Midbrain (tissue), 1 donor: ENCODE data around the gene RAB32.
"Not testable (repeated sequence)": the region's sequence is repeated elsewhere in the genome, so short reads cannot be mapped to it uniquely, and the experiment has no call there.

Source experiments
- DNase-seq: peaks from one replicate; lab custom pipeline; 2025; lab: John Stamatoyannopoulos, UW

Gene RAB32

DNA sequence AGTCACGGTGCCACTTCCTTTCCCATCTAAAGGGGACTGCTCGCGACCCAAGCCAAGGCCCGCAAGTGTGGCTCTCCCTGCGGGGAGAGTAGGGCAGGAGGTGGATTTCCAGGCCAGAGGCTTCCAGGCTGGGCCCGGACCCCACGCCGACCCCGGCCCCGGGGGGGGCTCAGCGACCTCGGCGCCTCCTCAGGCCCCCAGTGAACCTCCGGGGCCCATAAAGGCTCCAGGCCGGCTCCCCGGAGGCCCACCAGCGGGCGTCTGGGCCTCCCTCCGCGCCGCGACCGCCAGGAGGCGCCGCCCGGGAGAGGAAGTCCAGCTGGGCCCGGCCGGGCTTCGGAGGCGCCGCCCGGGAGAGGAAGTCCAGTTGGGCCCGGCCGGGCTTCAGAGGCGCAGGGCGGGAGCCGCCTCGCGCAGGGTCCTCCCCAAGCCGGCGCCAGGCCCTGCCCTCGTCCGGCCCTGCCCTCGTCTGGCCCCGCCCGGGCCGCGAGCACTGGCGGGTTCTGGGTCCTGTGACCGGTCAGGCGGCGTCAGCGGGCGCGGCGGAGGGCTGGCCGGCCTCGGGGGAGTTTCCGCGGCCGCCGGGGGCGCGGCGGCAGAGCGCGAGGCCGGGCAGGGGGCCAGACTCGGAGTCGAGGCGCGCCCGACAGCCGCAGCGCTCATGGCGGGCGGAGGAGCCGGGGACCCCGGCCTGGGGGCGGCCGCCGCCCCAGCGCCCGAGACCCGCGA, at the start of gene RAB32:
RAB32 (plus strand) TSS at position 623 of the 729 bp plus-strand sequence; CDS start at position 662, 39 bp downstream.
- DNase-seq, result peak; percentile 89

DNA sequence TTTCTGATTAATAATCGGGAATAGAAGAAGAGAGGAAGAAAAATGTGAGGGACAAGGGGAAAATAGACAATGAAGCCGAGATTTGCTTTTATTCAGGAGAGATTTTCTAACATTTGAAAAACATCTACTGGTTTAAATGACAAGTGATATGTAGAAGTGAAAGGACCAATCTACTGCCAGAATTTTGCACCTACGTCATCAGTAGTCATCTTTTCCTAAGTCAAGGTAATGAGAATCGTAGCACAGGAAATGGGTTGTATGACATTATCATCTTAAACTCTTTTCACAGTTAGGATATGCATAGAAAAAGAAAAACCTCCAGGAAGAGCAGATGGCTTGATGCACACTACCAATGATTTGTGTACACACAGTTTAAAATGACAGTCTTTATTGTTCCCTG, 45.3 kb upstream of the RAB32 start:
- no peak for DNase-seq

DNA sequence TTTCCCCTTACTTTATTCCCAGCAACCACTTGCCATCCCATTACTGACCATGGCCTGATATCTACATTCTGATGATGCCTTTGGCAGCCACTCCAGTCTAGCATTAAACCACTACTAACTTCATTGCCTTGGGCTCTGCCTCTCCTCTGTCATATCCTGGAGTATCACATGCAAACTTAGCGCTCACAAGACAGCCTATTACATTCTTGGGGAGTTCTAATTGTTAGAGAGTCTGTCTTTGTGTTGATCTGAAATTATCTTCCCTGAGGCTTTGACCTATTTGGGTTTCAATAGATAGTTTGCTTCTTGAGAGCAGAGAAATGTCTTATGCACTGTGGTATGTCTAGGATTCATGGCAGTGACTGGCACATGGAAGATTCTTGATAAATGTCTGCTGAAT, 40.5 kb upstream of the RAB32 start:
- DNase-seq, result no peak

GRCh38 chr6:146515212-146515611, 28.4 kb upstream of the RAB32 start:
- DNase-seq, result no peak

- peak; percentile 29 for DNase-seq
Measured at GRCh38 chr6:146526192-146526591, 17.4 kb upstream of the RAB32 start.

DNA sequence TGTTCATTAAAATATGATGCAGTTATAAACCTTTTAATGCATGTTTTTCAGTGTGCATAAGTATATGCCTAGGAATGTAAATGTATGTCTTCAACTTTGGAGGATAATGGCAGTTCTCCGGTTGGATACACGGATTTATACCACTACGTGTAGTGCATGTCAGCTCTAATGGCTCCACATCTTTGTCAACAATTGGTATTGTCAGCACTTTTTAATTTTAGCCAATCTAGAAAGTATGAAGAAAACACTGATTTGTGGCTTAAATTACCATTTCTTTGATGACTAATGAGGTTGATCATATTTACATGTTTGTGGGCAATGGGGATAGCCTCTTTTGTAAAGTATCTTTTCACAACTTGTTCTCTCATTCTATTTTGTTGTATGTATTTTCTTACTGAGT, 10.9 kb upstream of the RAB32 start:
- DNase-seq, result no peak

DNA sequence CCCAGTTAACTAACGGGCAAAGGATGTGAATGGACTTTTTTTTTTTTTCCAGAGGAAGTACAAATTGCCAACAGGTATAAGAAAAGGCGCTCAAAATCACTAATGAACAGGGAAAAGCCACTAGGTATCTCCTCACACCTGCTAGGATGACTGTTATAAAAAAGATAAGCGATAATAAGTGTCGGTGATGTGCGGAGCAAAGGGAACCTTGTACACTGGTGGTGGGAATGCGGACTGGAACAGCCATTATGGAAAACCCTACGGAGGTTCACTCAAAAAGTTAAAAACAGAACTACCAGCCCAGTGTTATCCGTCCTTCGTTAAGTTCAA, 787 bp upstream of the RAB32 start:
- DNase-seq, result no peak

GRCh38 chr6:146543940-146544615, 445 bp downstream of the RAB32 start:
- peak; percentile 48 for DNase-seq

DNA sequence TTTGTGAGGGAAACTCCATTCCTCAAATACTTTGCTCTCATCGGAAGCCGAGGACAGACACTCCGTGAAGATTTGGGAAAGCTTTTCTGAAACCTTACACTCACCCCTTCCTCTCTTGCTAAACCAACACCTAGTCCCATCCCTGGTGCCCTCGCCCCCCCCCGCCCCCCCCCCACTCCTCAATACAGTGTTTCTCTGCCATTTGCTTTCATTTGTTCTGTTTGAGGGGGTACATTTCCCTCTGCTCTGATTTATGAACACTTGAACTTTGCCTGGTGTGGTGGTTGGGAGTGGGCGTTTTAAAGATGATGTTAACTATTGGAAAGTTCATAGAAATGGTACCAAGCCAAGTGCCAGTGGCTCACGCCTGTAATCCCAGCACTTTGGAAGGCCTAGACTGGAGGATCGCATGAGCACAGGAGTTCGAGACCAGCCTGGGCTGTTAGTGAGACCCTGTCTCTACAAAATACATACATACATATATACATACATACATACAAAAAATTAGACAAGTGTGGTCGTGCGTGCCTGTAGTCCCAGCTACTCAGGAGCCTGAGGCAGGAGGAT, 1.1 kb downstream of the RAB32 start:
- DNase-seq, result no peak

GRCh38 chr6:146545581-146545980, 1.9 kb downstream of the RAB32 start:
- no peak for DNase-seq

- no peak for DNase-seq
Measured at GRCh38 chr6:146546443-146547043, 2.9 kb downstream of the RAB32 start.

DNA sequence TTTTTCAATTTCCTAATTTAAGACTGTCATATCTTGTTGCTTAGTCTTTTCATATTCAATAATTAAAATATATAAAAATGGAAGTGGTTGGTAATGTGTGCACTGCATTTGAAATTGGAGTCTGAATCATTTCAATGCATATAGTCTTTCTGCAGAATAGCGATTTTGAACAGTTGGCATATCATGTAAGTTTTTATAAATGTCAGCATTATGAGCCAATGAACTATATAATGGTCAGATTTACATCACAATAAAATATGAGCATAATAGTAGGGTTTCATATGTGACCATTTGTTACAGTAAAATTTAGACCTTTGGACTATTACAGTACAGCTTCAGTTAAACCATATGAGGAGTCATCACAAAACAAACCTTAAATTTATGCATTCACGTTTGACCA, 4.3 kb downstream of the RAB32 start:
- no peak for DNase-seq

GRCh38 chr6:146548898-146549374, 5.3 kb downstream of the RAB32 start:
- no peak for DNase-seq

DNA sequence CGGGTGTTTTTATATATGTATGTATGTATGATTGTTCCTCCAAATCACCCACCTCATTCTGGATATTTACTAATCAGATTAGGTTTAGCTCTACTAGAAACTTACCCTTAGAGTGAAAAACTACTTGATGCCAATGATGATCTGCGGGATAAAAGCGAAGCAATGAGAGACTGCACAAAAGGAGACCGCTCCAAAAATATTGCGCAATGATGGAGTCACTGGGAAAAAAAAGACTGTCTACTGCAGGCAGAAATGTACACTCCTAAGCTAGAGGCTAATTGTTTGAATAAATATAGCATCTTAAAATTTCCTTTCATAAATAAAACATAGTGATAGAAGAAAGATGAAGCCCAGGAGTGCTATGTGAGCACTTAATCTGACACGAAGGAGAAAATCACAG, 7.3 kb downstream of the RAB32 start:
- DNase-seq, result no peak

DNA sequence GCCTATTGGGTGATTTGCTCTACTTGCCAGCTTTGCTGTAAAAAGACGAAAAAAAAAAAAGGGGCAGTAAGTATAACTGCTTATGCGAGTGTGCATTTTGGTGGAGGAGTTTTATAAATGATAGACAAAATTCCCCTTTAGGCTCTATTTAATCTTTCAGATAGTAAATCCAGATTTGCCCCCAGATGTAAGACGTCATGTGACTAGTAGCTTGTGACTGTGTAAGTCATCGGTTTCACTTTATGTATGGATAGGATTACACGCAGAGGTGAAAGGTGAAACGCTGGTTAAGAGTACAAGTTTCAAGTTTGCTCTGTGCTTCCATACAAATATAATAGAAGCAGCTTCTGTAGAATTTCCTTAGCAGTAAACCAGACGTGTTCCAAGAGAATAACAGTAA, 7.9 kb downstream of the RAB32 start:
- DNase-seq, result no peak

GRCh38 chr6:146553377-146554135, 9.9 kb downstream of the RAB32 start:
- DNase-seq, result no peak

DNA sequence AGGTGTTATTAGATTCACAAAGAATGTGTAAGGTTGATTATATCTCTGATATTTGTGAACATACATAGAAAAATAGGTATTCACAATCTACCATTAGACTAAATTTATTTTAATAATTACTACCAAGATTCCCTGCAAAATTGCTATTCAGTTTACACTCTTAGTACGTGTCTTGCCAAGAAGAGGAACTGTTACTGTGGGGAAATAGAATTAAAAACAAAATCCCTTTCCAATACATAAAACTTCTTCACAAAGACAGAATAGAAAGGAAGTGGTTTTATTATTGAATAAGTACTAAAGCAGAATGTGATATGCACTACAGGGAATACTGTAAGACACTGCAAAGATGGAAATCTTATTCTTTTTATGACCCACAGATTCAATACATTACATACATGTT, 17.0 kb downstream of the RAB32 start:
- no peak for DNase-seq

GRCh38 chr6:146566661-146567060, 23.0 kb downstream of the RAB32 start:
- DNase-seq, result not testable (repeated sequence)

GRCh38 chr6:146568619-146569018, 25.0 kb downstream of the RAB32 start:
- DNase-seq, result not testable (repeated sequence)

GRCh38 chr6:146574211-146574610, 30.6 kb downstream of the RAB32 start:
- no peak for DNase-seq

DNA sequence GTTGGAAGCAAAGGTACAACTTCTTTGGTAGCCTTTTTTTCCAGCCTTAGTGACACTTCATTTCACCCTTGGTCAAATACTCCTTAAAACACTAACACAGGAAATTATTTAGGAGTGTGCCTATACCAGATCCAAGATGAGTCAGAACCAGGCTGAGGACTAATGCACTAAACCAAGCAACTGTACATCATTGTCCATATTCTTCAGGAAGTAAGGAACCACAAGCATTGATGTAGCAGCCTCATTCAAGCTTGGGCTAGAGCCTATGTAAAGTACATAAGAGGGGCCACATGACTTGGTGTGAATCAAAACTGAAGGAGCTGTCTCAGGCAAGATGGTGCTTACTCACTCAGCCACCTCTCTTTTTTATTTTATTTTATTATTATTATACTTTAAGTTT, 34.4 kb downstream of the RAB32 start:
- no peak for DNase-seq

- DNase-seq, result no peak
Measured at GRCh38 chr6:146581968-146582367, 38.3 kb downstream of the RAB32 start.
